ENCODE measurements around the gene CCIN. TPM values are rescaled to one million over a fixed set of nuclear protein-coding genes. Genes with fewer than 3 reads are reported as not detected.

Gene CCIN
- total and polyA plus RNA-seq, 2 of the 13 experiments (the other 11 are each of a cell fraction or from before 2014, with no cell fraction given), result not detected

DNA sequence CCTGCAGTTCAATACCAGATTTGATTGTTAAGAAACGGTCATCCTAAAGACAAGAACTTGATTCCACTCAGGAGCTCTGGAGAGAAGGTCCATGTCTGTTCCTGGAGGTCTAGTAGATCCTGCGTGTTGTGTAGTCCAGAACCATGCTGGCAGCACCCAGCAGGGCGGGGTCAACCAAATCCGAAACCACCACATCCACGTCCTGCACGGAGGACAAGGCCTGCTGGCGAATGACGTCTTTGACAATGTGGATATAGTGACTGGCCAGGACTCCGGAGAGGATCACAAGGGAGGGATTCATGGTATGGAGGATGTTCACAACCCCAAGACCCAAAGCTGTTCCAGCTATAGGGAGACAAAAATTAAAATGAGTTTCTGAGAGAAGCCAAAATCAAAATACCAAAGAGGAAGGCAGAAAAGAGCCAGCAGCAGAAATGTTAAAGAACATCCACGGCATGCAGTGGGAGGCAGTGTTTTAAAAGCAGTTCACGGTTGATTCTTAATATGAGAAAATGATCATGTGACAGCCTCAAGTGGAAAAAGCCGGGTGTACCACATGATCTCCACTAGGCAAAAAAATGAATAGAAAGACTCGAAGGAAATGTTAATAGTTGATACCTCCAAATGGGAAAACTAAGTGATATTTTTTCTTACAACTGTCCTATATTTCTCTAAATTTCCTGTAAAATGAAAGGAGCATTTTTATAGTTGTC is 48.2 kb downstream of the CCIN start (continued):
- TF ChIP-seq, protein P1, sequence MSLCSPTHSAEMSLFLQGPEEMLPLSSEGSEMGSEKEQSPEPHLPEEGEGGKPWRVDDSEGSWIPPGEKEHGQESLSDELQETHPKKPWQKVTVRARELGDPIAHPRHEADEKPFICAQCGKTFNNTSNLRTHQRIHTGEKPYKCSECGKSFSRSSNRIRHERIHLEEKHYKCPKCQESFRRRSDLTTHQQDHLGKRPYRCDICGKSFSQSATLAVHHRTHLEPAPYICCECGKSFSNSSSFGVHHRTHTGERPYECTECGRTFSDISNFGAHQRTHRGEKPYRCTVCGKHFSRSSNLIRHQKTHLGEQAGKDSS (CRISPR knock-in tag; IDR thresholded peaks at IDR 0.05; ENCODE audit: borderline replicate concordance, low read depth), result no peak

DNA sequence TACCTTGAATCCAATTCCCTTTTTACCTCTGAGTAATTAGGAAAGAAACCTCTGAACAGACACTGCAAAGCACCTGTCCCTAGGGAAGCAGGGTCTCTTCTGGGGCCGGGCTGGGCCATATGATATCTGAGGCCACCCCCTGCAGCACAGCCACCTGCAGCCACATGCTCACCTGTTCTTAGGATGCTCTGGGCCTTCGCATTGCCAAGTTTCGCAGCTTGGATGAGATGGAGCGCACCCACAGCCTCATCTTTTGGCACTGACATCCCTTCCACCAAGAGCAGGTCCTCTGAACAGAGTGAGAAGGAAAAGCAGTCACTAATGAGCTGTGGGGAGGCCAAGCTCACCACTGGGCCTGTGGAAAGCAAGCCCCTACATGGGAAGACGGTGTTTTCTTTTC is 48.8 kb downstream of the CCIN start:
- peaks cover 38 to 80% of the 10 kb centered on the region in 2 experiments for H3K36me3 ChIP-seq (replicated peaks in 1 of 2; ENCODE audit: control insufficient read depth in 1 of 2, insufficient read depth in 2 of 2, low read length in 2 of 2)

DNA sequence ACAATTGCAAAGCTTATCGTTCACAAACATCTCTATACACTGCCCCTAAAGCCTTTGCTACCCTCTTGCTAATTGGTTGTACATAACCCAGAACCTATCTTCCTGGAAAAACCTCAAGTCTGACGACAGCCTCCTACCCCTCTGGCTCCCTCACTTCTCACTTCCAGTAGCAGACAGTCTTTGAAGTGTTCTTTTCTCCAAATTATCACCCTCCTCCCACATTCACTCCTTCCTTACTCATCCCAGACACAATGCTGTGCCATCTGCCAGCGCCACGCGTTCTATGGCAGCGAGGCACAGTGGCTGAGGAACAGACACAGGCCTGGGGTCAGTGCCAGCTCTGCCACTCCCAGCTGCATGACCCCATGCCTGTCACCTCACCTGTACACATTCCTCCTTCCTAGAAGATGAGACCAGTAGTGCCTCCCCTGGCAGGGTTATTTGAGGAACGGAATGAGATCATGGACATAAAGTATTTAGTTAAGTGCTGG is 49.3 kb downstream of the CCIN start:
- in situ Hi-C loops (cut with HindIII; ENCODE audit: extremely low pct_ligation_motif_present, low pct_unique_long_range_greater_than_20kb) (no loop called here), intact Hi-C loops (cut with micrococcal nuclease; ENCODE audit: unreplicated experiment) (no loop called here)
- H3K4me1 ChIP-seq (ENCODE audit: insufficient read depth, low read length), result peaks cover 9% of the 10 kb centered on the region
- peaks cover 5% of the 10 kb centered on the region; the same call in 1 of the 2 replicates for H3K9me3 ChIP-seq (ENCODE audit: low read length)
- WGBS (ENCODE audit: low lambda C conversion rate), result 100% methylated on average over 7 of the region's 7 CpGs
- no peaks in the 10 kb centered on the region for H4K20me1 ChIP-seq (ENCODE audit: insufficient read depth, low read length)
- H3K4me2 ChIP-seq (ENCODE audit: low read depth, low read length), result no peak overlapping the region
- H3K4me3 ChIP-seq (replicated peaks in 1 of 3; ENCODE audit: insufficient read depth in 1 of 3, low read depth in 2 of 3, low read length in 3 of 3), result no peak overlapping the region
- no peak overlapping the region for H3K27ac ChIP-seq (ENCODE audit: extremely low read length, insufficient read depth, low read length)
- DNase-seq (ENCODE audit: low spot score), result no peak
- no peak for ATAC-seq
- no peak overlapping the region for H3K9ac ChIP-seq (ENCODE audit: insufficient read depth, low read depth, low read length)
- ChIA-PET POLR2A (no interaction called here), CTCF (ENCODE audit: low intra/inter-chr PET ratio, low total read pairs) (no interaction called here)
- BruUV-seq (replicated peaks), result no TSS peak
- H3K27me3 ChIP-seq (ENCODE audit: control insufficient read depth in 1 of 2, insufficient read depth in 2 of 2, low read length in 2 of 2), result no peaks in the 10 kb centered on the region
- H3K79me2 ChIP-seq (ENCODE audit: insufficient read depth, low read length), result no peaks in the 10 kb centered on the region
- peaks cover 42 to 80% of the 10 kb centered on the region in 2 experiments for H3K36me3 ChIP-seq (replicated peaks in 1 of 2; ENCODE audit: control insufficient read depth in 1 of 2, insufficient read depth in 2 of 2, low read length in 2 of 2)
- H2AFZ ChIP-seq (ENCODE audit: low read length), result no peak overlapping the region
- FAIRE-seq, result no peak
- no peak for TF ChIP-seq BORCS8-MEF2B (CRISPR knock-in tag; IDR thresholded peaks at IDR 0.05)
- no peak for TF ChIP-seq KDM6A (CRISPR knock-in tag; IDR thresholded peaks at IDR 0.05; ENCODE audit: low read depth)
- no peak for TF ChIP-seq ZNF253 (CRISPR knock-in tag; IDR thresholded peaks at IDR 0.05; ENCODE audit: borderline replicate concordance)
- TF ChIP-seq XRCC5 (optimal IDR thresholded peaks at IDR 0.05; ENCODE audit: low read length), result no peak
- TF ChIP-seq, protein P2, sequence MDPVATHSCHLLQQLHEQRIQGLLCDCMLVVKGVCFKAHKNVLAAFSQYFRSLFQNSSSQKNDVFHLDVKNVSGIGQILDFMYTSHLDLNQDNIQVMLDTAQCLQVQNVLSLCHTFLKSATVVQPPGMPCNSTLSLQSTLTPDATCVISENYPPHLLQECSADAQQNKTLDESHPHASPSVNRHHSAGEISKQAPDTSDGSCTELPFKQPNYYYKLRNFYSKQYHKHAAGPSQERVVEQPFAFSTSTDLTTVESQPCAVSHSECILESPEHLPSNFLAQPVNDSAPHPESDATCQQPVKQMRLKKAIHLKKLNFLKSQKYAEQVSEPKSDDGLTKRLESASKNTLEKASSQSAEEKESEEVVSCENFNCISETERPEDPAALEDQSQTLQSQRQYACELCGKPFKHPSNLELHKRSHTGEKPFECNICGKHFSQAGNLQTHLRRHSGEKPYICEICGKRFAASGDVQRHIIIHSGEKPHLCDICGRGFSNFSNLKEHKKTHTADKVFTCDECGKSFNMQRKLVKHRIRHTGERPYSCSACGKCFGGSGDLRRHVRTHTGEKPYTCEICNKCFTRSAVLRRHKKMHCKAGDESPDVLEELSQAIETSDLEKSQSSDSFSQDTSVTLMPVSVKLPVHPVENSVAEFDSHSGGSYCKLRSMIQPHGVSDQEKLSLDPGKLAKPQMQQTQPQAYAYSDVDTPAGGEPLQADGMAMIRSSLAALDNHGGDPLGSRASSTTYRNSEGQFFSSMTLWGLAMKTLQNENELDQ (CRISPR knock-in tag; IDR thresholded peaks at IDR 0.05; ENCODE audit: borderline replicate concordance), result no peak

More for the DNA sequence above, 48.8 kb downstream of the CCIN start:
- in situ Hi-C loops (cut with HindIII; ENCODE audit: extremely low pct_ligation_motif_present, low pct_unique_long_range_greater_than_20kb), result no loop called here
- Histone ChIP-seq H3K4me3 (replicated peaks in 1 of 3; ENCODE audit: insufficient read depth in 1 of 3, low read depth in 2 of 3, low read length in 3 of 3) (no peak overlapping the region), H3K27ac (ENCODE audit: extremely low read length, insufficient read depth, low read length) (no peak overlapping the region), H3K27me3 (ENCODE audit: control insufficient read depth in 1 of 2, insufficient read depth in 2 of 2, low read length in 2 of 2) (no peaks in the 10 kb centered on the region), H3K79me2 (ENCODE audit: insufficient read depth, low read length) (no peaks in the 10 kb centered on the region), H3K4me2 (ENCODE audit: low read depth, low read length) (no peak overlapping the region), H3K9me3 (ENCODE audit: low read length) (peaks cover 5% of the 10 kb centered on the region; the same call in 1 of the 2 replicates), H4K20me1 (ENCODE audit: insufficient read depth, low read length) (no peaks in the 10 kb centered on the region), H3K4me1 (ENCODE audit: insufficient read depth, low read length) (peaks cover 9% of the 10 kb centered on the region), H2AFZ (ENCODE audit: low read length) (no peak overlapping the region), H3K9ac (ENCODE audit: insufficient read depth, low read depth, low read length) (no peak overlapping the region)
- ChIA-PET POLR2A (no interaction called here), CTCF (ENCODE audit: low intra/inter-chr PET ratio, low total read pairs) (no interaction called here)
- no peak for DNase-seq (ENCODE audit: low spot score)
- WGBS (ENCODE audit: low lambda C conversion rate), result 89% methylated on average over 5 of the region's 5 CpGs
- TF ChIP-seq ZFP36L2 (CRISPR knock-in tag; IDR thresholded peaks at IDR 0.05), result no peak
- no peak for TF ChIP-seq EP300 (IDR thresholded peaks at IDR 0.05; ENCODE audit: low read depth in 2 of 2, low read length in 2 of 2)
- no peak for TF ChIP-seq EP300 (CRISPR knock-in tag; IDR thresholded peaks at IDR 0.05; ENCODE audit: borderline replicate concordance)
- peak; percentile 19 for TF ChIP-seq RBM22 (optimal IDR thresholded peaks at IDR 0.05; ENCODE audit: low read length)
- no peak for TF ChIP-seq ZNF850 (CRISPR knock-in tag; conservative IDR thresholded peaks at IDR 0.05)
- no peak for FAIRE-seq
- intact Hi-C loops (cut with micrococcal nuclease; ENCODE audit: unreplicated experiment), result no loop called here
- no TSS peak for BruUV-seq (replicated peaks)
- ATAC-seq, result no peak

All from HepG2 (cell line).